ENCODE results near the gene ANO2. TPM values are rescaled to one million over a fixed set of nuclear protein-coding genes. Genes with fewer than 3 reads are reported as not detected.

The ANO2 gene
- total and polyA plus RNA-seq, 7 donors, result 1.3 to 9.3 (median 4.2) TPM

GRCh38 chr12:5567016-5567725 is 377.9 kb downstream of the ANO2 start:
- intact Hi-C loops (cut with DNase I), result no loop called here
- Histone ChIP-seq H3K4me3 (no peak overlapping the region), H3K4me1 (no peaks in the 10 kb centered on the region), H3K9me3 (no peaks in the 10 kb centered on the region), H3K27me3 (ENCODE audit: insufficient read depth in 3 of 3, low read length in 2 of 3) (peaks cover 0 to 31% (median 0%) of the 10 kb centered on the region in 3 donors), H3K36me3 (ENCODE audit: insufficient read depth in 1 of 2, low read depth in 1 of 2) (no peaks in the 10 kb centered on the region), H3K27ac (no peak overlapping the region)
- DNase-seq (no peak), ATAC-seq (no peak)
- TF ChIP-seq, protein P1, sequence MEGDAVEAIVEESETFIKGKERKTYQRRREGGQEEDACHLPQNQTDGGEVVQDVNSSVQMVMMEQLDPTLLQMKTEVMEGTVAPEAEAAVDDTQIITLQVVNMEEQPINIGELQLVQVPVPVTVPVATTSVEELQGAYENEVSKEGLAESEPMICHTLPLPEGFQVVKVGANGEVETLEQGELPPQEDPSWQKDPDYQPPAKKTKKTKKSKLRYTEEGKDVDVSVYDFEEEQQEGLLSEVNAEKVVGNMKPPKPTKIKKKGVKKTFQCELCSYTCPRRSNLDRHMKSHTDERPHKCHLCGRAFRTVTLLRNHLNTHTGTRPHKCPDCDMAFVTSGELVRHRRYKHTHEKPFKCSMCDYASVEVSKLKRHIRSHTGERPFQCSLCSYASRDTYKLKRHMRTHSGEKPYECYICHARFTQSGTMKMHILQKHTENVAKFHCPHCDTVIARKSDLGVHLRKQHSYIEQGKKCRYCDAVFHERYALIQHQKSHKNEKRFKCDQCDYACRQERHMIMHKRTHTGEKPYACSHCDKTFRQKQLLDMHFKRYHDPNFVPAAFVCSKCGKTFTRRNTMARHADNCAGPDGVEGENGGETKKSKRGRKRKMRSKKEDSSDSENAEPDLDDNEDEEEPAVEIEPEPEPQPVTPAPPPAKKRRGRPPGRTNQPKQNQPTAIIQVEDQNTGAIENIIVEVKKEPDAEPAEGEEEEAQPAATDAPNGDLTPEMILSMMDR (IDR thresholded peaks at IDR 0.05), result no peak
- WGBS, 3 donors, result 19 to 34% (median 22%) methylated on average over 14 of the region's 14 CpGs

GRCh38 chr12:5565933-5566599 is 379.0 kb downstream of the ANO2 start:
- 65 to 69% (median 66%) methylated on average over 3 of the region's 3 CpGs for WGBS, 3 donors
- no peak for DNase-seq
- no peak for ATAC-seq
- no peak overlapping the region for H3K4me3 ChIP-seq
- H3K27me3 ChIP-seq (ENCODE audit: insufficient read depth in 3 of 3, low read length in 2 of 3), result peaks cover 0 to 23% (median 0%) of the 10 kb centered on the region in 3 donors
- H3K27ac ChIP-seq, result no peak overlapping the region
- TF ChIP-seq, protein P1 (IDR thresholded peaks at IDR 0.05), result no peak
- H3K9me3 ChIP-seq, result no peaks in the 10 kb centered on the region
- no peaks in the 10 kb centered on the region for H3K36me3 ChIP-seq (ENCODE audit: insufficient read depth in 1 of 2, low read depth in 1 of 2)
- H3K4me1 ChIP-seq, result no peaks in the 10 kb centered on the region
- intact Hi-C loops (cut with DNase I), result no loop called here

- H3K36me3 ChIP-seq (ENCODE audit: insufficient read depth in 1 of 2, low read depth in 1 of 2), result no peaks in the 10 kb centered on the region
- 91 to 97% (median 92%) methylated on average over 3 of the region's 3 CpGs for WGBS, 3 donors
- ATAC-seq (no peak), DNase-seq (no peak)
- TF ChIP-seq, protein P1 (IDR thresholded peaks at IDR 0.05), result no peak
- no peaks in the 10 kb centered on the region for H3K9me3 ChIP-seq
- H3K4me3 ChIP-seq, result no peak overlapping the region
- H3K27ac ChIP-seq, result no peak overlapping the region
- H3K27me3 ChIP-seq (ENCODE audit: insufficient read depth in 3 of 3, low read length in 2 of 3), result peaks cover 0 to 8% (median 3%) of the 10 kb centered on the region in 3 donors
- H3K4me1 ChIP-seq, result no peaks in the 10 kb centered on the region
- intact Hi-C loops (cut with DNase I), result no loop called here
Observed at GRCh38 chr12:5562581-5562980, 382.5 kb downstream of the ANO2 start.

- Histone ChIP-seq H3K27ac (no peak overlapping the region), H3K4me1 (no peaks in the 10 kb centered on the region), H3K4me3 (no peak overlapping the region), H3K9me3 (no peaks in the 10 kb centered on the region), H3K27me3 (ENCODE audit: insufficient read depth in 3 of 3, low read length in 2 of 3) (peaks cover 0 to 3% (median under 1%) of the 10 kb centered on the region in 3 donors), H3K36me3 (ENCODE audit: insufficient read depth in 1 of 2, low read depth in 1 of 2) (no peaks in the 10 kb centered on the region)
- TF ChIP-seq, protein P1 (IDR thresholded peaks at IDR 0.05), result no peak
- DNase-seq (no peak), ATAC-seq (no peak)
- 88 to 95% (median 91%) methylated on average over 6 of the region's 6 CpGs for WGBS, 3 donors
- intact Hi-C loops (cut with DNase I), result no loop called here
Observed at GRCh38 chr12:5561846-5562245, 383.2 kb downstream of the ANO2 start.
